Activated naive CD4-positive, alpha-beta T cell treated with anti-CD3 and anti-CD28 coated beads, Interleukin-2, amount 10 ng/mL, durations not matched to agents 7 days and 5 days (primary cell): ENCODE results near the gene HOXB1.
A peak's percentile ranks its signal among the peaks of the same experiment; 100 is the strongest.

Experiments used
- CTCF ChIA-PET: fragments of 350-600 bp; sonication (Branson Sonifier 250); formaldehyde crosslinking; loops from one replicate; lab custom pipeline; 2021; ENCODE audit warnings: antibody characterized with exemption; lab: Charles Lee
- DNase-seq: peaks from one replicate; pipeline ENCODE4 v3.0.0-alpha.2; 2020
- H3K27ac Mint-ChIP-seq: one replicate; pipeline ENCODE4 v1.8.0; 2021; ENCODE audit warnings: mild to moderate bottlenecking, moderate library complexity, mixed read lengths
- H3K27me3 Mint-ChIP-seq: one replicate; pipeline ENCODE4 v1.8.0; 2021; ENCODE audit warnings: mild to moderate bottlenecking, mixed read lengths
- H3K36me3 Mint-ChIP-seq: one replicate; pipeline ENCODE4 v1.8.0; 2021; ENCODE audit warnings: mixed read lengths
- H3K4me1 Mint-ChIP-seq: one replicate; pipeline ENCODE4 v1.8.0; 2021; ENCODE audit warnings: mixed read lengths
- H3K4me3 Mint-ChIP-seq: one replicate; pipeline ENCODE4 v1.8.0; 2021; ENCODE audit warnings: mild to moderate bottlenecking, moderate library complexity, mixed read lengths
- H3K9me3 Mint-ChIP-seq: one replicate; pipeline ENCODE4 v1.8.0; 2021; ENCODE audit warnings: mixed read lengths

Gene HOXB1

GRCh38 chr17:48546924-48547807 lies 16.4 kb upstream of the HOXB1 start:
- no peaks in the 10 kb centered on the region for H3K9me3 Mint-ChIP-seq
- CTCF ChIA-PET: interaction anchor here (0.6 to 2.1 kb wide), 3 partner anchors 14 to 55 kb away, joined by 3 to 11 read pairs (median 3); no protein-coding TSS in a partner anchor
- H3K4me1 Mint-ChIP-seq: peaks cover 56% of the 10 kb centered on the region
- H3K36me3 Mint-ChIP-seq: peaks cover 11% of the 10 kb centered on the region
- H3K4me3 Mint-ChIP-seq: peak overlapping the region; percentile 100
- peak overlapping the region; percentile 90 for H3K27ac Mint-ChIP-seq
- peaks cover 67% of the 10 kb centered on the region for H3K27me3 Mint-ChIP-seq
- peak; percentile 28 for DNase-seq

- Mint-ChIP-seq H3K4me1 (peaks cover 62% of the 10 kb centered on the region), H3K27me3 (peaks cover 69% of the 10 kb centered on the region), H3K9me3 (no peaks in the 10 kb centered on the region), H3K36me3 (peaks cover 19% of the 10 kb centered on the region), H3K4me3 (peak overlapping the region; percentile 100), H3K27ac (peak overlapping the region; percentile 90)
- CTCF ChIA-PET: interaction anchor here (1.5 to 2.1 kb wide), 2 partner anchors 50 to 54 kb away, joined by 3 to 11 read pairs; no protein-coding TSS in a partner anchor
- DNase-seq: no peak
Observed at GRCh38 chr17:48546137-48546923, 15.5 kb upstream of the HOXB1 start.

GRCh38 chr17:48545539-48545938 lies 14.7 kb upstream of the HOXB1 start:
- Mint-ChIP-seq H3K4me1 (peaks cover 67% of the 10 kb centered on the region), H3K27ac (peak overlapping the region; percentile 94)

GRCh38 chr17:48545022-48545375 lies 14.2 kb upstream of the HOXB1 start, which contains the start of gene HOXB2:
Gene HOXB2, minus strand, starts transcription at chr17:48545109. Its CDS starts 198 bp downstream, at chr17:48544911.
- peaks cover 76% of the 10 kb centered on the region for H3K27me3 Mint-ChIP-seq
- H3K27ac Mint-ChIP-seq: peak within 1 kb of the TSS; percentile 94
- no peak for DNase-seq
- peaks cover 73% of the 10 kb centered on the region for H3K4me1 Mint-ChIP-seq
- H3K9me3 Mint-ChIP-seq: no peaks in the 10 kb centered on the region
- CTCF ChIA-PET: no interaction called here
- peaks cover 23% of the 10 kb centered on the region for H3K36me3 Mint-ChIP-seq
- H3K4me3 Mint-ChIP-seq: peak within 1 kb of the TSS; percentile 100

More at GRCh38 chr17:48545539-48545938, 14.7 kb upstream of the HOXB1 start:
- CTCF ChIA-PET: interaction anchor here (2.1 kb wide), 1 partner anchor 53 kb away, joined by 11 read pairs; no protein-coding TSS in a partner anchor
- DNase-seq: no peak
- peaks cover 23% of the 10 kb centered on the region for H3K36me3 Mint-ChIP-seq
- peak overlapping the region; percentile 100 for H3K4me3 Mint-ChIP-seq
- H3K9me3 Mint-ChIP-seq: no peaks in the 10 kb centered on the region
- H3K27me3 Mint-ChIP-seq: peaks cover 75% of the 10 kb centered on the region

- H3K27ac Mint-ChIP-seq: peak overlapping the region; percentile 94
- peak; percentile 66 for DNase-seq
- peaks cover 24% of the 10 kb centered on the region for H3K36me3 Mint-ChIP-seq
- H3K9me3 Mint-ChIP-seq: no peaks in the 10 kb centered on the region
- CTCF ChIA-PET: interaction anchor here (0.9 kb wide), 1 partner anchor 52 kb away, joined by 3 read pairs; no protein-coding TSS in a partner anchor
- H3K27me3 Mint-ChIP-seq: peaks cover 78% of the 10 kb centered on the region
- H3K4me3 Mint-ChIP-seq: peak overlapping the region; percentile 100
- peaks cover 74% of the 10 kb centered on the region for H3K4me1 Mint-ChIP-seq
Observed at GRCh38 chr17:48544349-48545021, 13.7 kb upstream of the HOXB1 start.

GRCh38 chr17:48543854-48544348 lies 13.1 kb upstream of the HOXB1 start:
- H3K4me3 Mint-ChIP-seq: peak overlapping the region; percentile 100
- peak overlapping the region; percentile 94 for H3K27ac Mint-ChIP-seq
- peaks cover 81% of the 10 kb centered on the region for H3K27me3 Mint-ChIP-seq
- H3K9me3 Mint-ChIP-seq: no peaks in the 10 kb centered on the region
- peaks cover 71% of the 10 kb centered on the region for H3K4me1 Mint-ChIP-seq
- CTCF ChIA-PET: interaction anchor here (0.9 kb wide), 1 partner anchor 51 kb away, joined by 3 read pairs; no protein-coding TSS in a partner anchor
- no peak for DNase-seq
- peaks cover 24% of the 10 kb centered on the region for H3K36me3 Mint-ChIP-seq

- Mint-ChIP-seq H3K4me1 (peaks cover 66% of the 10 kb centered on the region), H3K4me3 (peak overlapping the region; percentile 100), H3K36me3 (peaks cover 24% of the 10 kb centered on the region), H3K9me3 (no peaks in the 10 kb centered on the region), H3K27me3 (peaks cover 81% of the 10 kb centered on the region), H3K27ac (peak overlapping the region; percentile 98)
- CTCF ChIA-PET: interaction anchor here (0.9 kb wide), 1 partner anchor 51 kb away, joined by 3 read pairs; no protein-coding TSS in a partner anchor
- DNase-seq: peak; percentile 74
Observed at GRCh38 chr17:48543107-48543853, 12.5 kb upstream of the HOXB1 start.

GRCh38 chr17:48542698-48543106 lies 11.9 kb upstream of the HOXB1 start:
- no peak for DNase-seq
- Mint-ChIP-seq H3K4me1 (peaks cover 60% of the 10 kb centered on the region), H3K27ac (peak overlapping the region; percentile 98), H3K27me3 (peaks cover 77% of the 10 kb centered on the region), H3K9me3 (no peaks in the 10 kb centered on the region), H3K36me3 (peaks cover 24% of the 10 kb centered on the region), H3K4me3 (peak overlapping the region; percentile 100)
- CTCF ChIA-PET: no interaction called here

GRCh38 chr17:48542114-48542656 lies 11.4 kb upstream of the HOXB1 start:
- Mint-ChIP-seq H3K9me3 (no peaks in the 10 kb centered on the region), H3K4me1 (peaks cover 55% of the 10 kb centered on the region), H3K27me3 (peaks cover 78% of the 10 kb centered on the region), H3K4me3 (peak overlapping the region; percentile 100), H3K36me3 (peaks cover 24% of the 10 kb centered on the region), H3K27ac (peak overlapping the region; percentile 94)
- CTCF ChIA-PET: interaction anchor here (1.0 to 2.6 kb wide), 2 partner anchors 50 to 51 kb away, joined by 3 to 13 read pairs; no protein-coding TSS in a partner anchor
- peak; percentile 38 for DNase-seq

GRCh38 chr17:48541577-48542113 lies 10.8 kb upstream of the HOXB1 start:
- DNase-seq: peak; percentile 59
- H3K9me3 Mint-ChIP-seq: no peaks in the 10 kb centered on the region
- H3K36me3 Mint-ChIP-seq: peaks cover 24% of the 10 kb centered on the region
- H3K4me1 Mint-ChIP-seq: peaks cover 50% of the 10 kb centered on the region
- CTCF ChIA-PET: interaction anchor here (1.0 to 2.6 kb wide), 2 partner anchors 49 to 52 kb away, joined by 3 to 13 read pairs; no protein-coding TSS in a partner anchor
- peak overlapping the region; percentile 100 for H3K4me3 Mint-ChIP-seq
- peak overlapping the region; percentile 94 for H3K27ac Mint-ChIP-seq
- H3K27me3 Mint-ChIP-seq: peaks cover 75% of the 10 kb centered on the region

- peaks cover 73% of the 10 kb centered on the region for H3K27me3 Mint-ChIP-seq
Observed at GRCh38 chr17:48541036-48541576, 10.3 kb upstream of the HOXB1 start.

GRCh38 chr17:48540213-48540612 lies 9.4 kb upstream of the HOXB1 start:
- Mint-ChIP-seq H3K36me3 (peaks cover 24% of the 10 kb centered on the region), H3K27me3 (peaks cover 64% of the 10 kb centered on the region), H3K27ac (peak overlapping the region; percentile 75), H3K9me3 (no peaks in the 10 kb centered on the region), H3K4me3 (peak overlapping the region; percentile 46), H3K4me1 (peaks cover 36% of the 10 kb centered on the region)
- CTCF ChIA-PET: interaction anchor here (1.0 to 2.6 kb wide), 3 partner anchors 17 to 53 kb away, joined by 3 to 13 read pairs (median 6); partner anchors contain the start of gene HOXB5
- no peak for DNase-seq

More at GRCh38 chr17:48541036-48541576, 10.3 kb upstream of the HOXB1 start:
- peak overlapping the region; percentile 94 for H3K27ac Mint-ChIP-seq
- H3K36me3 Mint-ChIP-seq: peaks cover 24% of the 10 kb centered on the region
- DNase-seq: no peak
- CTCF ChIA-PET: interaction anchor here (1.0 to 2.6 kb wide), 4 partner anchors 18 to 52 kb away, joined by 3 to 13 read pairs (median 4); partner anchors contain the start of gene HOXB5
- no peaks in the 10 kb centered on the region for H3K9me3 Mint-ChIP-seq
- peak overlapping the region; percentile 100 for H3K4me3 Mint-ChIP-seq
- peaks cover 44% of the 10 kb centered on the region for H3K4me1 Mint-ChIP-seq
